GM12878 (cell line): ENCODE measurements around the gene CFAP299. TPM values are rescaled to one million over a fixed set of nuclear protein-coding genes. Genes with fewer than 3 reads are reported as not detected.

Experiments used
- ATAC-seq: fragments of 200-7000 bp; cut with Tn5 transposase; 3 replicates; pipeline ENCODE4 v1.9.1; 2020; ENCODE audit warnings: mild to moderate bottlenecking, moderate library complexity
- BruUV-seq: library from RNA; stranded (reverse); fragments of 400-500 nt; replicated peaks from 2 replicates; lab custom pipeline; 2021; lab: Mats Ljungman, UMichigan
- CTCF ChIA-PET: fragments of 300-600 bp; sonication (Branson Sonifier 250); formaldehyde crosslinking; extraction: SDS; loops from one replicate; lab custom pipeline; 2021; ENCODE audit warnings: inconsistent platforms; lab: Yijun Ruan, JAX
- POLR2A ChIA-PET: fragments of 350-600 bp; formaldehyde crosslinking; extraction: SDS; loops from one replicate; lab custom pipeline; 2021; ENCODE audit warnings: inconsistent platforms; lab: Charles Lee
- RAD21 ChIA-PET: fragments of 300-600 bp; sonication (Branson Sonifier 250); formaldehyde crosslinking; loops from one replicate; lab custom pipeline; 2023; ENCODE audit warnings: antibody characterized with exemption; ENCODE audit not compliant: unreplicated experiment; lab: Charles Lee
- SMC1A ChIA-PET: fragments of 300-600 bp; sonication (Branson Sonifier 250); formaldehyde crosslinking; loops from one replicate; lab custom pipeline; 2023; ENCODE audit not compliant: unreplicated experiment, uncharacterized antibody; lab: Charles Lee
- DNase-seq: peaks from one replicate; pipeline ENCODE4 v3.0.0-alpha.2; 2011; ENCODE audit warnings: low read depth, low spot score
- FAIRE-seq: peaks from 3 replicates; lab custom pipeline; 2011; peaks lifted over from hg19 to GRCh38; lab: Jason Lieb, UNC
- H2AFZ ChIP-seq: 2 replicates; pipeline ENCODE4 v1.6.0; 2011; ENCODE audit warnings: low read depth, low read length, control low read depth; ENCODE audit not compliant: control insufficient read depth
- H3K27ac ChIP-seq: 2 replicates; pipeline ENCODE4 v1.5.1; 2011; ENCODE audit warnings: control low read depth; ENCODE audit not compliant: control insufficient read depth, insufficient read depth
- H3K27me3 ChIP-seq, 2 experiments: replicated peaks in 1 of 2; 2 replicates each; pipeline versions ENCODE4 v1.6.0 to v1.6.1; 2011; ENCODE audit warnings: low read length in 1 of 2; ENCODE audit not compliant: control insufficient read depth in 2 of 2, insufficient read depth in 2 of 2
- H3K36me3 ChIP-seq, 2 experiments: 2 replicates each; pipeline ENCODE4 v1.5.1; 2011; ENCODE audit warnings: low read length in 1 of 2; ENCODE audit not compliant: control insufficient read depth in 2 of 2, insufficient read depth in 2 of 2
- H3K4me1 ChIP-seq: 2 replicates; pipeline ENCODE4 v1.6.1; 2011; ENCODE audit warnings: mild to moderate bottlenecking, low read length, moderate library complexity, mixed read lengths; ENCODE audit not compliant: control insufficient read depth, insufficient read depth
- H3K4me2 ChIP-seq: 2 replicates; pipeline ENCODE4 v1.6.0; 2011; ENCODE audit warnings: control low read depth; ENCODE audit not compliant: control insufficient read depth, insufficient read depth
- H3K4me3 ChIP-seq: fragments of 200-600 bp; sonication (generic); 2 replicates; pipeline ENCODE4 v1.5.1; 2016
- H3K79me2 ChIP-seq: 2 replicates; pipeline ENCODE4 v1.6.0; 2011; ENCODE audit warnings: low read length; ENCODE audit not compliant: control insufficient read depth, insufficient read depth
- H3K9ac ChIP-seq: 2 replicates; pipeline ENCODE4 v1.8.0; 2011; ENCODE audit warnings: low read length, control low read depth, mixed read lengths; ENCODE audit not compliant: control insufficient read depth, insufficient read depth
- H3K9me3 ChIP-seq: replicated peaks from 3 replicates; pipeline ENCODE4 v1.5.1; 2011; ENCODE audit warnings: mild to moderate bottlenecking, low read length; ENCODE audit not compliant: control insufficient read depth, insufficient read depth
- H4K20me1 ChIP-seq: 2 replicates; pipeline ENCODE4 v1.6.0; 2011; ENCODE audit not compliant: control insufficient read depth, insufficient read depth
- BMI1 ChIP-seq: fragments of 450-650 bp; IDR thresholded peaks from 2 replicates; pipeline ENCODE4 v1.6.1; 2016; ENCODE audit warnings: mild to moderate bottlenecking, moderate library complexity, borderline replicate concordance
- EED ChIP-seq: sonication (generic); IDR thresholded peaks from 2 replicates; pipeline ENCODE4 v1.6.1; 2016; ENCODE audit warnings: antibody characterized with exemption, low read depth
- IRF4 ChIP-seq: IDR thresholded peaks from 2 replicates; pipeline ENCODE4 v1.6.1; 2011; ENCODE audit warnings: low read depth, low read length
- IRF5 ChIP-seq: fragments of 450-650 bp; IDR thresholded peaks from 2 replicates; pipeline ENCODE4 v1.6.1; 2017; ENCODE audit warnings: borderline replicate concordance
- MTA3 ChIP-seq: IDR thresholded peaks from 2 replicates; pipeline ENCODE4 v1.6.1; 2012; ENCODE audit warnings: low read length, inconsistent platforms, borderline replicate concordance
- POLR2AphosphoS5 ChIP-seq: IDR thresholded peaks from 2 replicates; pipeline ENCODE4 v1.6.1; 2011; ENCODE audit warnings: mild to moderate bottlenecking, low read length, inconsistent platforms
- PRDM15 ChIP-seq: fragments of 450-650 bp; formaldehyde crosslinking; IDR thresholded peaks from 2 replicates; pipeline ENCODE4 v1.4.0; 2020; ENCODE audit warnings: mild to moderate bottlenecking, moderate library complexity
- SIX5 ChIP-seq: IDR thresholded peaks from 2 replicates; pipeline ENCODE4 v1.6.1; 2011; ENCODE audit warnings: mild to moderate bottlenecking, low read depth, low read length, moderate library complexity; ENCODE audit not compliant: severe bottlenecking
- SMAD1 ChIP-seq: fragments of 450-650 bp; IDR thresholded peaks from 2 replicates; pipeline ENCODE4 v1.6.1; 2018; ENCODE audit warnings: mild to moderate bottlenecking, low read depth; ENCODE audit not compliant: partially characterized antibody
- SP1 ChIP-seq: IDR thresholded peaks from one replicate; pipeline ENCODE4 v1.6.1; 2011; ENCODE audit warnings: low read depth, low read length
- TCF7 ChIP-seq: IDR thresholded peaks from 2 replicates; pipeline ENCODE4 v1.6.1; 2014; ENCODE audit warnings: antibody characterized with exemption, borderline replicate concordance
- WGBS: methylation state at CpG from one replicate; pipeline ENCODE4 v1.1.6; 2016; ENCODE audit warnings: low lambda C conversion rate; ENCODE audit not compliant: insufficient replicate concordance, insufficient coverage; ENCODE audit errors: missing lambda C conversion rate; 5-methylcytosine and 5-hydroxymethylcytosine counted together
- in situ Hi-C: fragments of 300-500 bp; cut with MboI; formaldehyde crosslinking; loops from 9 replicates; pipeline ENCODE4 v1.14.3; 2018; ENCODE audit warnings: mixed read lengths
- intact Hi-C: fragments of 100-400 bp; cut with micrococcal nuclease; formaldehyde crosslinking; loops from one replicate; pipeline ENCODE4 v1.14.2; 2022; ENCODE audit not compliant: unreplicated experiment
- polyA plus RNA-seq, 11 experiments: library from polyadenylated mRNA; depleted of rRNA in 4 of 11; unstranded in 6 of 11; stranded (reverse) in 5 of 11; fragments of >200 nt; fragmentation: Nextera tagmentation in 4 of 11; fragmentation: Illumina TruSeq in 1 of 11; extraction: Ambion mirVana in 4 of 11; extraction: Trizol in 1 of 11; gene quantifications; 1 replicate in 1 of 11; 2 replicates in 10 of 11; pipeline versions ENCODE4 v1.2.1 to v1.2.3, GENCODE V29; 2011 to 2016; ENCODE audit warnings: inconsistent platforms in 2 of 11, missing spikeins in 2 of 11, low read depth in 1 of 11
- total RNA-seq, 4 experiments: library from RNA; depleted of rRNA in 3 of 4; stranded (reverse); fragments of >200 nt in 3 of 4; fragmentation: Illumina TruSeq in 1 of 4; extraction: Trizol in 1 of 4; gene quantifications; 2 replicates each; pipeline versions ENCODE4 v1.2.1 to v1.2.3, GENCODE V29; 2013 to 2021

Gene CFAP299
- total and polyA plus RNA-seq, 10 of the 15 experiments (the other 5 are each of a cell fraction or from before 2014, with no cell fraction given) = 0.06 to 0.34 TPM; not detected in 8

- Histone ChIP-seq H2AFZ (no peak overlapping the region), H4K20me1 (no peaks in the 10 kb centered on the region), H3K27me3 (no peaks in the 10 kb centered on the region; a peak in 1 of 4 replicates), H3K36me3 (no peaks in the 10 kb centered on the region), H3K4me1 (no peaks in the 10 kb centered on the region), H3K27ac (no peak overlapping the region), H3K9ac (no peak overlapping the region), H3K9me3 (no peaks in the 10 kb centered on the region), H3K4me3 (no peak overlapping the region), H3K79me2 (no peaks in the 10 kb centered on the region), H3K4me2 (no peak overlapping the region)
- ChIA-PET POLR2A (no interaction called here), CTCF (interaction anchor here (1.4 kb wide), 1 partner anchor 657 kb away, joined by 3 read pairs; no protein-coding TSS in a partner anchor), SMC1A (interaction anchor here (0.7 to 0.9 kb wide), 2 partner anchors 26 to 122 kb away, joined by 3 read pairs; no protein-coding TSS in a partner anchor), RAD21 (no interaction called here)
- in situ Hi-C loops = no loop called here
- FAIRE-seq (no peak), ATAC-seq (no peak), DNase-seq (no peak)
- BruUV-seq = no TSS peak
- WGBS = 0% methylated on average over 2 of the region's 2 CpGs
- no peak for TF ChIP-seq SMAD1
- TF ChIP-seq EED = no peak
- intact Hi-C loops = no loop called here
Measured at GRCh38 chr4:80413086-80413485, 77.6 kb downstream of the CFAP299 start.

- Histone ChIP-seq H3K4me2 (no peak overlapping the region), H3K4me3 (no peak overlapping the region), H3K9ac (no peak overlapping the region), H3K27me3 (no peaks in the 10 kb centered on the region; a peak in 1 of 4 replicates), H3K79me2 (no peaks in the 10 kb centered on the region), H2AFZ (no peak overlapping the region), H3K36me3 (no peaks in the 10 kb centered on the region), H3K9me3 (no peaks in the 10 kb centered on the region), H4K20me1 (no peaks in the 10 kb centered on the region), H3K27ac (no peak overlapping the region), H3K4me1 (no peaks in the 10 kb centered on the region)
- in situ Hi-C loops (no loop called here), intact Hi-C loops (no loop called here)
- ATAC-seq (no peak), DNase-seq (no peak), FAIRE-seq (no peak)
- ChIA-PET POLR2A (no interaction called here), CTCF (interaction anchor here (0.8 kb wide), 1 partner anchor 114 kb away, joined by 3 read pairs; no protein-coding TSS in a partner anchor), RAD21 (no interaction called here), SMC1A (interaction anchor here (1.3 kb wide), 1 partner anchor 12 kb away, joined by 4 read pairs; no protein-coding TSS in a partner anchor)
- 33% methylated on average over 2 of the region's 2 CpGs for WGBS
- no TSS peak for BruUV-seq
- no peak for TF ChIP-seq PRDM15 (CRISPR knock-in tag)
- TF ChIP-seq IRF4 = no peak
- TF ChIP-seq TCF7 = no peak
- no peak for TF ChIP-seq BMI1
- no peak for TF ChIP-seq SIX5
- TF ChIP-seq MTA3 = no peak
- TF ChIP-seq POLR2AphosphoS5 = no peak
- no peak for TF ChIP-seq SP1
- no peak for TF ChIP-seq IRF5
Measured at GRCh38 chr4:80417019-80417418, 81.5 kb downstream of the CFAP299 start.
